H1 (cell line): ENCODE measurements around the gene DND1. TPM values are rescaled to one million over a fixed set of nuclear protein-coding genes. Genes with fewer than 3 reads are reported as not detected.

ENCODE experiments used
- microRNA-seq, 2 experiments: library from miRNA; unstranded; fragments of <30 nt; microRNA quantifications; one replicate each; pipeline versions ENCODE4 to v1.2.0, GENCODE V29; 2016 to 2020; ENCODE audit warnings: borderline microRNAs expressed in 2 of 2, borderline number of aligned reads in 2 of 2, borderline replicate concordance in 1 of 2
- polyA plus RNA-seq, 7 experiments: library from polyadenylated mRNA; depleted of rRNA in 3 of 7; stranded (reverse) in 5 of 7; unstranded in 2 of 7; fragments of >200 nt in 5 of 7; fragments of 200-250 nt in 2 of 7; gene quantifications; 1 replicate in 5 of 7; 2 replicates in 1 of 7; 4 replicates in 1 of 7; pipeline versions ENCODE4 v1.2.1 to v1.2.3, GENCODE V29; 2011 to 2013; ENCODE audit warnings: missing spikeins in 2 of 7, mixed read lengths in 2 of 7
- small RNA-seq: library from polyadenylated mRNA; stranded (forward); fragments of <200 nt; extraction: miRNeasy Mini kit (QIAGEN cat#:217004); gene quantifications from one replicate; pipeline ENCODE3, GENCODE V24; 2013; ENCODE audit not compliant: insufficient read depth
- total RNA-seq: library from RNA; stranded (reverse); fragmentation: NEBNext Ultra II Directional; extraction: Animal tissue kit (Norgen Biotek cat#: 25700); gene quantifications from 2 replicates; pipeline ENCODE4 v1.2.1, GENCODE V29; 2021

Gene DND1
- total and polyA plus RNA-seq, 2 of the 8 experiments (the other 6 are each of a cell fraction or from before 2014, with no cell fraction given) = 0.41 to 2.1 TPM

Small RNA genes within 50 kb of the gene (microRNA-seq; reads per million reads assigned to microRNA genes)
- 0 to 0.20 reads per million in 2 experiments for gene MIR3655

Small RNA genes within 50 kb of the gene (small RNA-seq; reads per million reads assigned to genes)
- gene VTRNA1-1 (70.3 reads per million, percentile 97 among the genes with 10 or more reads in this experiment), gene VTRNA1-2 (not detected)

Other genes starting within 250 kb of the DND1 start
- 8.9 and 11.7 TPM in 2 replicates for gene EIF4EBP3, start 125.9 kb downstream of the DND1 start, total RNA-seq
- 11.0 and 11.1 TPM in 2 replicates for gene EIF4EBP3, start 125.9 kb downstream of the DND1 start, polyA plus RNA-seq (2011; rRNA removed)
- 34.3 and 39.4 TPM in 2 replicates for gene SRA1, start 116.1 kb downstream of the DND1 start, total RNA-seq
- gene SRA1, start 116.1 kb downstream of the DND1 start, polyA plus RNA-seq (2011; rRNA removed) = 26.0 and 27.4 TPM in 2 replicates
- 12.0 and 16.0 TPM in 2 replicates for gene APBB3, start 109.0 kb downstream of the DND1 start, total RNA-seq
- gene APBB3, start 109.0 kb downstream of the DND1 start, polyA plus RNA-seq (2011; rRNA removed) = 21.9 and 30.0 TPM in 2 replicates
- 78.6 and 81.9 TPM in 2 replicates for gene SLC35A4, start 108.7 kb downstream of the DND1 start, total RNA-seq
- 131 and 133 TPM in 2 replicates for gene SLC35A4, start 108.7 kb downstream of the DND1 start, polyA plus RNA-seq (2011; rRNA removed)
- 0.48 TPM in 1 of 2 replicates, not detected in the other for gene CD14, start 40.4 kb downstream of the DND1 start, total RNA-seq
- 0.15 and 0.24 TPM in 2 replicates for gene CD14, start 40.4 kb downstream of the DND1 start, polyA plus RNA-seq (2011; rRNA removed)
- 21.9 and 29.0 TPM in 2 replicates for gene TMCO6, start 34.1 kb downstream of the DND1 start, total RNA-seq
- 40.9 and 53.6 TPM in 2 replicates for gene TMCO6, start 34.1 kb downstream of the DND1 start, polyA plus RNA-seq (2011; rRNA removed)
- gene NDUFA2, start 25.9 kb downstream of the DND1 start, total RNA-seq = 75.2 and 77.1 TPM in 2 replicates
- 146 and 154 TPM in 2 replicates for gene NDUFA2, start 25.9 kb downstream of the DND1 start, polyA plus RNA-seq (2011; rRNA removed)
- 57.4 and 63.4 TPM in 2 replicates for gene IK, start 25.7 kb downstream of the DND1 start, total RNA-seq
- gene IK, start 25.7 kb downstream of the DND1 start, polyA plus RNA-seq (2011; rRNA removed) = 25.3 and 41.7 TPM in 2 replicates
- gene WDR55, start 8.7 kb downstream of the DND1 start, total RNA-seq = 22.7 and 22.8 TPM in 2 replicates
- 15.3 and 19.5 TPM in 2 replicates for gene WDR55, start 8.7 kb downstream of the DND1 start, polyA plus RNA-seq (2011; rRNA removed)
- gene HARS1, start 17.8 kb upstream of the DND1 start, total RNA-seq = 55.6 and 56.8 TPM in 2 replicates
- gene HARS1, start 17.8 kb upstream of the DND1 start, polyA plus RNA-seq (2011; rRNA removed) = 26.1 and 27.8 TPM in 2 replicates
- gene HARS2, start 17.9 kb upstream of the DND1 start, total RNA-seq = 21.4 and 23.1 TPM in 2 replicates
- gene HARS2, start 17.9 kb upstream of the DND1 start, polyA plus RNA-seq (2011; rRNA removed) = 12.9 and 16.1 TPM in 2 replicates
- 56.8 and 58.8 TPM in 2 replicates for gene ZMAT2, start 26.9 kb upstream of the DND1 start, total RNA-seq
- 38.9 and 65.9 TPM in 2 replicates for gene ZMAT2, start 26.9 kb upstream of the DND1 start, polyA plus RNA-seq (2011; rRNA removed)
- 0.50 and 0.52 TPM in 2 replicates for gene PCDHA1, start 112.6 kb upstream of the DND1 start, total RNA-seq
- gene PCDHA1, start 112.6 kb upstream of the DND1 start, polyA plus RNA-seq (2011; rRNA removed) = 0.23 and 0.52 TPM in 2 replicates
- gene PCDHA2, start 121.3 kb upstream of the DND1 start, total RNA-seq = 1.9 TPM in 2 replicates
- 0.86 and 1.2 TPM in 2 replicates for gene PCDHA2, start 121.3 kb upstream of the DND1 start, polyA plus RNA-seq (2011; rRNA removed)
- 0.67 and 0.80 TPM in 2 replicates for gene PCDHA3, start 127.5 kb upstream of the DND1 start, total RNA-seq
- gene PCDHA3, start 127.5 kb upstream of the DND1 start, polyA plus RNA-seq (2011; rRNA removed) = 0.48 and 0.61 TPM in 2 replicates
- gene PCDHA4, start 133.5 kb upstream of the DND1 start, total RNA-seq = 5.3 and 5.7 TPM in 2 replicates
- gene PCDHA4, start 133.5 kb upstream of the DND1 start, polyA plus RNA-seq (2011; rRNA removed) = 3.7 and 3.8 TPM in 2 replicates
- gene PCDHA5, start 148.0 kb upstream of the DND1 start, total RNA-seq = 0.52 and 0.76 TPM in 2 replicates
- 0.28 and 0.33 TPM in 2 replicates for gene PCDHA5, start 148.0 kb upstream of the DND1 start, polyA plus RNA-seq (2011; rRNA removed)
- 6.5 and 7.1 TPM in 2 replicates for gene PCDHA6, start 154.4 kb upstream of the DND1 start, total RNA-seq
- 0.50 and 0.71 TPM in 2 replicates for gene PCDHA6, start 154.4 kb upstream of the DND1 start, polyA plus RNA-seq (2011; rRNA removed)
- 1.6 and 2.7 TPM in 2 replicates for gene PCDHA7, start 160.7 kb upstream of the DND1 start, total RNA-seq
- gene PCDHA7, start 160.7 kb upstream of the DND1 start, polyA plus RNA-seq (2011; rRNA removed) = 0.86 and 0.89 TPM in 2 replicates
- gene PCDHA8, start 167.6 kb upstream of the DND1 start, total RNA-seq = 0.52 and 0.96 TPM in 2 replicates
- 0.14 and 0.17 TPM in 2 replicates for gene PCDHA8, start 167.6 kb upstream of the DND1 start, polyA plus RNA-seq (2011; rRNA removed)
- 0.28 and 0.36 TPM in 2 replicates for gene PCDHA9, start 174.8 kb upstream of the DND1 start, total RNA-seq
- gene PCDHA9, start 174.8 kb upstream of the DND1 start, polyA plus RNA-seq (2011; rRNA removed) = 0.12 and 0.17 TPM in 2 replicates
- gene PCDHA10, start 182.3 kb upstream of the DND1 start, total RNA-seq = 5.4 and 5.5 TPM in 2 replicates
- 2.8 TPM in 2 replicates for gene PCDHA10, start 182.3 kb upstream of the DND1 start, polyA plus RNA-seq (2011; rRNA removed)
- gene PCDHA11, start 195.4 kb upstream of the DND1 start, total RNA-seq = 6.6 and 6.9 TPM in 2 replicates
- gene PCDHA11, start 195.4 kb upstream of the DND1 start, polyA plus RNA-seq (2011; rRNA removed) = 4.7 and 6.5 TPM in 2 replicates
- gene PCDHA12, start 201.7 kb upstream of the DND1 start, total RNA-seq = 9.3 and 10.6 TPM in 2 replicates
- 4.2 and 5.7 TPM in 2 replicates for gene PCDHA12, start 201.7 kb upstream of the DND1 start, polyA plus RNA-seq (2011; rRNA removed)
- gene PCDHA13, start 208.5 kb upstream of the DND1 start, total RNA-seq = 1.1 and 1.2 TPM in 2 replicates
- gene PCDHA13, start 208.5 kb upstream of the DND1 start, polyA plus RNA-seq (2011; rRNA removed) = 1.3 and 1.4 TPM in 2 replicates